Left lung (tissue), 10 donors: ENCODE data around the gene PRPF38B. TPM values are rescaled to one million over a fixed set of nuclear protein-coding genes. Genes with fewer than 3 reads are reported as not detected.
A peak's percentile ranks its signal among the peaks of the same experiment; 100 is the strongest.
"Not testable (repeated sequence)": the region's sequence is repeated elsewhere in the genome, so short reads cannot be mapped to it uniquely, and the experiment has no call there.

Source experiments
- ATAC-seq: fragments of 200-7000 bp; cut with Tn5 transposase; one replicate; pipeline ENCODE4 v1.9.1; 2020; ENCODE audit warnings: moderate library complexity
- DNase-seq, 4 donors: peaks; one replicate each; pipeline ENCODE4 v3.0.0-alpha.2; 2013 to 2020
- H3K27ac ChIP-seq, 2 donors: fragments of 200-600 bp; sonication (generic) in 1 of 2; one replicate each; pipeline versions ENCODE4 v1.5.0 to v1.8.0; 2020 to 2021
- H3K27me3 ChIP-seq, 2 donors: fragments of 200-600 bp; sonication (generic) in 1 of 2; one replicate each; pipeline versions ENCODE4 v1.5.0 to v1.8.0; 2020 to 2021
- H3K36me3 ChIP-seq, 2 donors: fragments of 200-600 bp; sonication (generic) in 1 of 2; one replicate each; pipeline versions ENCODE4 v1.5.0 to v1.8.0; 2020 to 2021
- H3K4me1 ChIP-seq, 2 donors: fragments of 200-600 bp; one replicate each; pipeline ENCODE4 v1.8.0; 2021
- H3K4me3 ChIP-seq, 2 donors: fragments of 200-600 bp; sonication (generic) in 1 of 2; one replicate each; pipeline versions ENCODE4 v1.5.0 to v1.8.0; 2020 to 2021; ENCODE audit warnings: mild to moderate bottlenecking in 1 of 2
- H3K9me3 ChIP-seq, 2 donors: fragments of 200-600 bp; sonication (generic) in 1 of 2; one replicate each; pipeline versions ENCODE4 v1.5.0 to v1.8.0; 2020 to 2021
- CTCF ChIP-seq, 2 donors: fragments of 200-600 bp; sonication (generic) in 1 of 2; IDR thresholded peaks; one replicate each; pipeline versions ENCODE4 v1.5.0 to v1.8.0; 2021; ENCODE audit warnings: antibody characterized with exemption in 2 of 2
- intact Hi-C, 2 donors: fragments of 100-400 bp; cut with DNase I; formaldehyde crosslinking; loops; one replicate each; pipeline versions ENCODE4 v1.11.2 to v1.14.2; 2022
- polyA plus RNA-seq, 6 donors: library from polyadenylated mRNA; unstranded; fragments of 120-200 nt; gene quantifications; one replicate each; pipeline ENCODE4 v1.2.1, GENCODE V29; 2013; ENCODE audit not compliant: insufficient read length in 6 of 6
- total RNA-seq, 2 donors: library from RNA; stranded (reverse); fragmentation: NEBNext Ultra II Directional; extraction: Animal tissue kit (Norgen Biotek cat#: 25700); gene quantifications; one replicate each; pipeline ENCODE4 v1.2.1, GENCODE V29; 2021
- donor health status: DM: no; HTN: yes; CAD: no.
- donor health status: DM: no; HTN: no; CAD: no.

Gene PRPF38B
- total and polyA plus RNA-seq, 8 donors, result 24.7 to 95.5 (median 86.2) TPM

GRCh38 chr1:108665771-108666170 is 26.3 kb upstream of the PRPF38B start:
- peaks cover 0 to 15% of the 10 kb centered on the region in 2 donors for H3K4me1 ChIP-seq
- DNase-seq (no peak), ATAC-seq (no peak)
- no peak overlapping the region for H3K27ac ChIP-seq
- TF ChIP-seq CTCF (IDR thresholded peaks at IDR 0.05), result no peak
- no peaks in the 10 kb centered on the region for H3K27me3 ChIP-seq
- intact Hi-C loops, result no loop called here
- H3K36me3 ChIP-seq, result no peaks in the 10 kb centered on the region
- no peak overlapping the region for H3K4me3 ChIP-seq
- no peaks in the 10 kb centered on the region for H3K9me3 ChIP-seq

- H3K4me3 ChIP-seq, H3K4me1 ChIP-seq, H3K36me3 ChIP-seq, H3K9me3 ChIP-seq, H3K27ac ChIP-seq, intact Hi-C loops, ATAC-seq, H3K27me3 ChIP-seq: not testable (repeated sequence)
- DNase-seq, result peak in 1 of 4 donors; percentile 69
Observed at GRCh38 chr1:108667422-108667821, 24.7 kb upstream of the PRPF38B start.

- intact Hi-C loops, result no loop called here
- no peak overlapping the region for H3K27ac ChIP-seq
- no peak for TF ChIP-seq CTCF (IDR thresholded peaks at IDR 0.05)
- no peaks in the 10 kb centered on the region for H3K4me1 ChIP-seq
- DNase-seq (no peak), ATAC-seq (no peak)
- H3K36me3 ChIP-seq, result no peaks in the 10 kb centered on the region
- H3K27me3 ChIP-seq, result no peaks in the 10 kb centered on the region
- no peak overlapping the region for H3K4me3 ChIP-seq
- H3K9me3 ChIP-seq, result no peaks in the 10 kb centered on the region
Observed at GRCh38 chr1:108668777-108669176, 23.3 kb upstream of the PRPF38B start.

GRCh38 chr1:108669679-108670078 is 22.4 kb upstream of the PRPF38B start:
- TF ChIP-seq CTCF (IDR thresholded peaks at IDR 0.05), result no peak
- intact Hi-C loops, result no loop called here
- no peaks in the 10 kb centered on the region for H3K4me1 ChIP-seq

GRCh38 chr1:108670131-108670773 is 21.9 kb upstream of the PRPF38B start:
- ATAC-seq (no peak), DNase-seq (no peak)
- intact Hi-C loops, result no loop called here
- H3K4me1 ChIP-seq, result no peaks in the 10 kb centered on the region
- no peak overlapping the region for H3K27ac ChIP-seq
- TF ChIP-seq CTCF (IDR thresholded peaks at IDR 0.05), result no peak
- H3K27me3 ChIP-seq, result no peaks in the 10 kb centered on the region
- no peaks in the 10 kb centered on the region for H3K9me3 ChIP-seq
- H3K36me3 ChIP-seq, result no peaks in the 10 kb centered on the region
- H3K4me3 ChIP-seq, result no peak overlapping the region

More at GRCh38 chr1:108669679-108670078, 22.4 kb upstream of the PRPF38B start:
- no peaks in the 10 kb centered on the region for H3K27me3 ChIP-seq
- H3K36me3 ChIP-seq, result no peaks in the 10 kb centered on the region
- DNase-seq (no peak), ATAC-seq (no peak)
- H3K4me3 ChIP-seq, result no peak overlapping the region
- no peaks in the 10 kb centered on the region for H3K9me3 ChIP-seq
- no peak overlapping the region for H3K27ac ChIP-seq

GRCh38 chr1:108671143-108671542 is 21.0 kb upstream of the PRPF38B start:
- intact Hi-C loops, result no loop called here
- ATAC-seq (no peak), DNase-seq (no peak)
- TF ChIP-seq CTCF (IDR thresholded peaks at IDR 0.05), result no peak
- no peaks in the 10 kb centered on the region for H3K4me1 ChIP-seq
- no peaks in the 10 kb centered on the region for H3K36me3 ChIP-seq
- H3K27ac ChIP-seq, result no peak overlapping the region
- H3K9me3 ChIP-seq, result no peaks in the 10 kb centered on the region
- no peaks in the 10 kb centered on the region for H3K27me3 ChIP-seq
- H3K4me3 ChIP-seq, result no peak overlapping the region
